Hepatocyte (in vitro differentiated cells): ENCODE data around the gene TDRD12. TPM values are rescaled to one million over a fixed set of nuclear protein-coding genes. Genes with fewer than 3 reads are reported as not detected.
"Not testable (repeated sequence)": the region's sequence is repeated elsewhere in the genome, so short reads cannot be mapped to it uniquely, and the experiment has no call there.

Source experiments
- DNase-seq: peaks from one replicate; pipeline ENCODE4 v3.0.0-alpha.2; 2016; ENCODE audit warnings: low spot score
- H2AFZ ChIP-seq: fragments of 200-600 bp; sonication (generic); 2 replicates; pipeline ENCODE4 v1.6.0; 2016; ENCODE audit warnings: antibody characterized with exemption, mild to moderate bottlenecking
- H3K27ac ChIP-seq: fragments of 200-600 bp; sonication (generic); 2 replicates; pipeline ENCODE4 v1.5.1; 2016; ENCODE audit warnings: mild to moderate bottlenecking
- H3K27me3 ChIP-seq: fragments of 200-600 bp; sonication (generic); 2 replicates; pipeline ENCODE4 v1.6.1; 2016
- H3K36me3 ChIP-seq: fragments of 200-600 bp; sonication (generic); replicated peaks from 2 replicates; pipeline ENCODE4 v1.5.1; 2016; ENCODE audit warnings: low read depth; ENCODE audit not compliant: insufficient read depth
- H3K4me1 ChIP-seq: fragments of 200-600 bp; sonication (generic); 2 replicates; pipeline ENCODE4 v1.5.1; 2016; ENCODE audit warnings: mild to moderate bottlenecking, moderate library complexity; ENCODE audit not compliant: insufficient read depth
- H3K4me2 ChIP-seq: fragments of 200-600 bp; sonication (generic); 2 replicates; pipeline ENCODE4 v1.6.0; 2016
- H3K4me3 ChIP-seq: fragments of 200-600 bp; sonication (generic); 2 replicates; pipeline ENCODE4 v1.5.1; 2016; ENCODE audit warnings: mild to moderate bottlenecking
- H3K79me2 ChIP-seq: fragments of 200-600 bp; sonication (generic); 2 replicates; pipeline ENCODE4 v1.6.0; 2017; ENCODE audit warnings: mild to moderate bottlenecking
- H3K9me2 ChIP-seq: fragments of 200-600 bp; sonication (generic); replicated peaks from 2 replicates; pipeline ENCODE4 v1.6.0; 2017; ENCODE audit warnings: mild to moderate bottlenecking; ENCODE audit not compliant: insufficient read depth
- H3K9me3 ChIP-seq: fragments of 200-600 bp; sonication (generic); 2 replicates; pipeline ENCODE4 v1.5.1; 2016; ENCODE audit warnings: low read depth, mild to moderate bottlenecking
- H4K20me1 ChIP-seq: fragments of 200-600 bp; sonication (generic); 2 replicates; pipeline ENCODE4 v1.6.0; 2016; ENCODE audit warnings: mild to moderate bottlenecking; ENCODE audit not compliant: insufficient read depth, poor library complexity, severe bottlenecking
- CTCF ChIP-seq: fragments of 200-600 bp; sonication (generic); IDR thresholded peaks from 2 replicates; pipeline ENCODE4 v1.5.1; 2016; ENCODE audit warnings: antibody characterized with exemption, mild to moderate bottlenecking; ENCODE audit not compliant: poor library complexity
- EZH2 ChIP-seq: fragments of 200-600 bp; sonication (generic); IDR thresholded peaks from 2 replicates; pipeline ENCODE4 v1.6.1; 2016; ENCODE audit warnings: antibody characterized with exemption, mild to moderate bottlenecking, borderline replicate concordance
- EZH2phosphoT487 ChIP-seq: fragments of 200-600 bp; sonication (generic); IDR thresholded peaks from one replicate; pipeline ENCODE4 v1.6.1; 2018; ENCODE audit warnings: antibody characterized with exemption, mild to moderate bottlenecking, low read depth, moderate library complexity; ENCODE audit not compliant: unreplicated experiment, severe bottlenecking
- WGBS: methylation state at CpG from one replicate; pipeline ENCODE4 v1.1.6; 2016; ENCODE audit warnings: low lambda C conversion rate; ENCODE audit errors: missing lambda C conversion rate; 5-methylcytosine and 5-hydroxymethylcytosine counted together
- polyA plus RNA-seq: library from polyadenylated mRNA; unstranded; fragments of >200 nt; fragmentation: Nextera tagmentation; extraction: Ambion mirVana; gene quantifications from 2 replicates; pipeline ENCODE4 v1.2.1, GENCODE V29; 2016
- total RNA-seq: library from RNA; depleted of rRNA; stranded (reverse); fragments of >200 nt; gene quantifications from 2 replicates; pipeline ENCODE4 v1.2.3, GENCODE V29; 2014

Gene TDRD12
- total and polyA plus RNA-seq, 2 experiments from 2014 or later: 0.10 TPM; not detected in 1

GRCh38 chr19:32750441-32751055, 31.0 kb downstream of the TDRD12 start:
- Histone ChIP-seq H3K36me3 (no peaks in the 10 kb centered on the region), H3K27ac (no peak overlapping the region), H3K4me2 (no peak overlapping the region), H3K9me3 (no peaks in the 10 kb centered on the region), H3K9me2 (no peaks in the 10 kb centered on the region), H2AFZ (no peak overlapping the region), H3K4me3 (no peak overlapping the region), H3K27me3 (no peaks in the 10 kb centered on the region), H4K20me1 (no peaks in the 10 kb centered on the region), H3K4me1 (no peaks in the 10 kb centered on the region), H3K79me2 (no peaks in the 10 kb centered on the region)
- 70% methylated on average over 4 of the region's 4 CpGs for WGBS
- TF ChIP-seq CTCF (no peak), EZH2phosphoT487 (no peak), EZH2 (no peak)
- no peak for DNase-seq

GRCh38 chr19:32751066-32751465, 31.5 kb downstream of the TDRD12 start:
- H3K27me3 ChIP-seq: no peaks in the 10 kb centered on the region
- no peaks in the 10 kb centered on the region for H3K79me2 ChIP-seq
- H3K9me2 ChIP-seq: no peaks in the 10 kb centered on the region
- no peak overlapping the region for H3K27ac ChIP-seq
- H3K36me3 ChIP-seq: no peaks in the 10 kb centered on the region
- no peaks in the 10 kb centered on the region for H3K9me3 ChIP-seq
- H4K20me1 ChIP-seq: no peaks in the 10 kb centered on the region
- DNase-seq: no peak
- no peak for TF ChIP-seq EZH2phosphoT487
- TF ChIP-seq EZH2: no peak
- TF ChIP-seq CTCF: no peak
- WGBS: 87% methylated on average over 2 of the region's 2 CpGs
- H3K4me1 ChIP-seq: no peaks in the 10 kb centered on the region
- no peak overlapping the region for H3K4me3 ChIP-seq
- H2AFZ ChIP-seq: no peak overlapping the region
- no peak overlapping the region for H3K4me2 ChIP-seq

GRCh38 chr19:32757189-32757588, 37.6 kb downstream of the TDRD12 start:
- no peaks in the 10 kb centered on the region for H3K4me1 ChIP-seq
- no peaks in the 10 kb centered on the region for H3K36me3 ChIP-seq
- H4K20me1 ChIP-seq: no peaks in the 10 kb centered on the region
- no peak overlapping the region for H2AFZ ChIP-seq
- H3K27me3 ChIP-seq: no peaks in the 10 kb centered on the region
- DNase-seq: no peak
- no peak overlapping the region for H3K4me3 ChIP-seq
- no peaks in the 10 kb centered on the region for H3K9me3 ChIP-seq
- H3K27ac ChIP-seq: no peak overlapping the region
- H3K79me2 ChIP-seq: no peaks in the 10 kb centered on the region
- WGBS: 79% methylated on average over 3 of the region's 3 CpGs
- TF ChIP-seq CTCF (no peak), EZH2 (no peak), EZH2phosphoT487 (no peak)
- no peaks in the 10 kb centered on the region for H3K9me2 ChIP-seq
- H3K4me2 ChIP-seq: no peak overlapping the region

GRCh38 chr19:32765365-32765764, 45.8 kb downstream of the TDRD12 start:
- H3K27me3 ChIP-seq, H3K9me2 ChIP-seq, H3K79me2 ChIP-seq, H3K4me1 ChIP-seq, H2AFZ ChIP-seq, H3K4me3 ChIP-seq, H3K4me2 ChIP-seq, H4K20me1 ChIP-seq, DNase-seq, H3K36me3 ChIP-seq, H3K27ac ChIP-seq, H3K9me3 ChIP-seq: not testable (repeated sequence)
- 92% methylated on average over 5 of the region's 5 CpGs for WGBS
